ENCODE measurements around the gene IL6ST.
"Not testable (repeated sequence)": the region's sequence is repeated elsewhere in the genome, so short reads cannot be mapped to it uniquely, and the experiment has no call there.

IL6ST gene
- total RNA-seq, result 211 to 231 reads per million in 2 experiments

- peak; percentile 35 for DNase-seq (ENCODE audit: low read depth)
Measured at GRCh38 chr5:55994495-55994997, at the start of gene IL6ST. Gene IL6ST, minus strand, starts transcription at chr5:55994963. Its CDS starts 18,685 bp downstream, at chr5:55976278.

- no peak for DNase-seq (ENCODE audit: low read depth)
Measured at GRCh38 chr5:56039985-56040384, 45.2 kb upstream of the IL6ST start.

GRCh38 chr5:56038206-56038605 is 43.4 kb upstream of the IL6ST start:
- DNase-seq (ENCODE audit: low read depth), result not testable (repeated sequence)

- DNase-seq (ENCODE audit: low read depth), result no peak
Measured at GRCh38 chr5:56037531-56038010, 42.8 kb upstream of the IL6ST start.

GRCh38 chr5:56035394-56035793 is 40.6 kb upstream of the IL6ST start:
- DNase-seq (ENCODE audit: low read depth), result not testable (repeated sequence)

DNA sequence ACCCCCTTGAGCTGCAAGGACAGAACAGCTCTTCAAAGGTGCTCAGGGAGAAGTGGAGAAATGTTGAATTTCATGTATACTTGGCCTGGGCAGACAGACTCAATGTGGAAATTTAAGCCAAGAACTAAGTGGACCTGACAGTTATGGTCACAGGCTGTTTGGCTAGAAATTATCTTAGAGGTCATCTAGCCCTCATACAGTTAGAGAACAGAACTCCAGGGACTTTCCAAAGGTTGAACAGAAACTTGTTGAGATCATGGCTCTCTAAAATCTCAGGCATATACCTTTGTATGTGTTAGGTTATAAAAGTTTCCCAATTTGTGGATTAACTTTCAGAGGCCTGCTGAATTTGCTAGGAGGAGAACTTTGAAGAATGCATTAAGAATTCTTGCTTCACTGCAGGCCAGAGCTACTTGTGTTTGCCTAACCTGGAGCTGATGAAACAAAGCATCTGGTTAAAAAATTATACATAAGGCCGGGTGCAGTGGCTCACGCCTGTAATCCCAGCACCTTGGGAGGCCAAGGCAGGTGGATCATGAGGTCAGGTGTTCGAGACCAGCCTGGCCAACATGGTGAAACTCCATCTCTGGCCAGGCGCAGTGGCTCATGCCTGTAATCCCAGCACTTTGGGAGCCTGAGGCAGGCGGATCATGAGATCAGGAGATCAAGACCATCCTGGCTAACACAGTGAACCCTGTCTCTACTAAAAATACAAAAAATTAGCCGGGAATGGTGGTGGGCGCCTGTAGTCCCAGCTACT is 35.3 kb upstream of the IL6ST start:
- DNase-seq (ENCODE audit: low read depth), result not testable (repeated sequence)

DNA sequence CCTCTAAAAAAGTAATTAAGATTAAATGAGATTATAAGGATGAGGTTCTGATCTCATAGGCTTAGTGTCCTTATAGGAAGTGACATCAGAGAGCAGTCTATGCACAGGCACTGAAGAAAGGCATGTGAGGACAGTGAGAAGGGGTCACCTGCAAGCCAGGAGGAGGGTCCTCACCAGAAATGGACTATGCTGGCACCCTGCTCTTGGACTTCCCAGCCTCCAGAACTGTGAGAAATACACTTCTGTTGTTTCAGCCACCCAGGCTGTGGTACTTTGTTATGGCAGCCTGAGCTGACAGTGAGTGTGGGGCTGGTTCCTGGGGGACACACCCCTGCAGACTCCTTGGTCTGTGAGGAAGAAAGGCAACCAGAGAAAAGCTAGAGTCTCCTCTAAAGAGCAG is 34.7 kb upstream of the IL6ST start:
- DNase-seq (ENCODE audit: low read depth), result no peak

DNA sequence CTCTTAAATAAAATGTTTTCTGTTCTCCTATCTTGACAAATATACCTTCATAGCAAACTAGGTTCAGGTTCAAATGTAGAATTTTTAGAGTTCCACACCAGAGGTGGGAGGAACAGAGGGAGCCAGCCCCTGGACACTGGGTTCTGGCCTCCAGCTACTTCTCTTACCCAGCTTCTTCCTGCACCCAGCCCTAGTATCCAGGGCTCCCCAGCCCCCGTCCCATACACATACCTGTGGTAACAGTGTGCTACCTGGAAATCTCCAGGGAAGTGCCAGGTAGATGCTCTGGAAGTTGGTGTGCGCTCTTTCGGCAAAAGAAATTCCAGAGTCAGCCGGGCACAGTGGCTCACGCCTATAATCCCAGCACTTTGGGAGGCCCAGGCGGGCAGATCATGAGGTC is 33.9 kb upstream of the IL6ST start:
- no peak for DNase-seq (ENCODE audit: low read depth)

- no peak for DNase-seq (ENCODE audit: low read depth)
Measured at GRCh38 chr5:56026863-56027300, 32.1 kb upstream of the IL6ST start.

DNA sequence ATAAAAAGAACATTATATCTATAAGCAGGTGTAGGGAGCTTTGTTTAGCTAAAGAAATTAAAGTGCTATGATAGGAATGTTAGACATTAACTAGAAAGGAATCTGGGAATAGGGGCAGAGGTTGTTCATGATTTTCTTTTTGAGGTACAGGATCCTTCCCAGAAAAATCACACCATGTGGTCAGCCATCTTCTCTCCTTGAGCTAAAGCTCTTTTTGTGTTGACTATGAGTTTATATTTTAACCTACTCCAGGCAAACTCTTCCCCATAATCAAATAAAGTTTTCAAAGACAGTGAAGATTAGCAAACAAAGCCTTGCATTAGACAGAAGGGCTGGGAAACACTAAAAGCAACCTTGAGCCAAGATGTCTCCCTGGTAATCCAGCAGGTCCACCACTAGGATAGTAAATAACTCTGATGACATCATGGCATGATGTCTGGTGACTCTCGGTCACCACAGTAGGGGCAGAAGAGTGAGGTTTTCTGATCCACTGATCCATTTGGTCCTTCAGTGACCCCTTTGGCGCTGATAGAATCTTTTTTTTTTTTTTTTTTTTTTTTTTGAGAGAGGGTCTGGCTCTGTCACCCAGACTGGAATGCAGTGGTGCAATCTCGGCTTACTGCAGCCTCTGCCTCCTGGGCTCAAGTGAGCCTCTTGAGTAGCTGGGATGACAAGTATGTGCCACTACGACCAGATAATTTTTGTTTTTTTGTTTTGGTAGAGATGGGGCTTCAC is 30.6 kb upstream of the IL6ST start:
- no peak for DNase-seq (ENCODE audit: low read depth)

- no peak for DNase-seq (ENCODE audit: low read depth)
Measured at GRCh38 chr5:56024810-56025150, 30.0 kb upstream of the IL6ST start.

GRCh38 chr5:56023296-56023695 is 28.5 kb upstream of the IL6ST start:
- DNase-seq (ENCODE audit: low read depth), result no peak

DNA sequence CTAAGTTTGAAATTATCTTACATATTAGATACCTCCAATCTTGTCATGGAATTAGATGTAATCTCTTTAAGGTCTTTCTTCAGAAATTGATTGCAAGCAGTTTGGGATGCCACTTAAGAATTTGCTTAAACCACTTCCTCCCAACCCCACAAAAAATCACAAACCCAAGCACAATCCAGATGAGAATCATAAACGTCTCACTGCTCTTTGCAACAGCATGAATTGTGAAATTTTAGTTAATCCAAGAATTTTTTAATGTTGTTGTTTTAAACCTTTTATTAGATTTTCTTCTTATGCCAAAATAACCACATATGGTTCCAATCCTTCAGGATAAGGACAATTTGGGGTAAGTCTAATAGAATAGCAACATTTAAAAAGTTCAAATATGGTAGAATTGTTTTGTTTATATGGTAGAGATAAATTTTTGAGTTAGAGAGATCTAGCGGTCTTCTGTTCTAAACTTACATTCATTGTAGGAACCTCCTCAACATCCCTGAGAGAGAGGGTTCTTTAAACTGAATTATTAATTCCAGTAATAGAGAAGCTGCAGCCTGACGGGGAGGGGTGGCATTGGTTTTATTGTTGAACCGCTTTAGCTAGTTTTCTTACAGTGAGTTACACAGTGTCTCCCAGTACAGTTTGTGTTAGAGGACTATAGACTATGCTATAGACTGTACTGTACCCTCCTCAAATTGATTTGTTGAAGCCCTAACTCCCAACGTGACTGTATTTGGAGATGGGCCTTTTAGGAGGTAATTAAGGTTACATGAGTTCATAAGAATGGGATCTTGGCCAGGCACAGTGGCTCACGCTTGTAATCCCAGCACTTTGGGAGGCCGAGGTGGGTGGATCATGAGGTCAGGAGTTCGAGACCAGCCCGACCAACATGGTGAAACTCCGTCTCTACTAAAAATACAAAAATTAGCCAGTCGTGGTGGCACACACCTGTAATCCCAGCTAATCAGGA is 24.8 kb upstream of the IL6ST start:
- no peak for DNase-seq (ENCODE audit: low read depth)

- DNase-seq (ENCODE audit: low read depth), result no peak
Measured at GRCh38 chr5:56018832-56019231, 24.1 kb upstream of the IL6ST start.

DNA sequence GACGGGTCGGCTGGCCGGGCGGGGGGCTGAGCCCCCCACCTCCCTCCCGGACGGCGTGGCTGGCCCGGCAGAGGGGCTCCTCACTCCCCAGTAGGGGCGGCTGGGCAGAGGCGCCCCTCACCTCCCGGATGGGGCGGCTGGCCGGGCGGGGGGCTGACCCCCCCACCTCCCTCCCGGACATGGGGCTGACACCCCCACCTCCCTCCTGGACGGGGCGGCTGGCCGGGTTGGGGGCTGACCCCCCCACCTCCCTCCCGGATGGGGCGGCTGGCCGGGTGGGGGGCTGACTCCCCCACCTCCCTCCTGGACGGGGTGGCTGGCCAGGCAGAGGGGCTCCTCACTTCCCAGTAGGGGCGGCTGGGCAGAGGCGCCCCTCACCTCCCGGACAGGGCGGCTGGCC is 19.9 kb upstream of the IL6ST start:
- DNase-seq (ENCODE audit: low read depth), result not testable (repeated sequence)

GRCh38 chr5:56013939-56014338 is 19.2 kb upstream of the IL6ST start:
- not testable (repeated sequence) for DNase-seq (ENCODE audit: low read depth)

DNA sequence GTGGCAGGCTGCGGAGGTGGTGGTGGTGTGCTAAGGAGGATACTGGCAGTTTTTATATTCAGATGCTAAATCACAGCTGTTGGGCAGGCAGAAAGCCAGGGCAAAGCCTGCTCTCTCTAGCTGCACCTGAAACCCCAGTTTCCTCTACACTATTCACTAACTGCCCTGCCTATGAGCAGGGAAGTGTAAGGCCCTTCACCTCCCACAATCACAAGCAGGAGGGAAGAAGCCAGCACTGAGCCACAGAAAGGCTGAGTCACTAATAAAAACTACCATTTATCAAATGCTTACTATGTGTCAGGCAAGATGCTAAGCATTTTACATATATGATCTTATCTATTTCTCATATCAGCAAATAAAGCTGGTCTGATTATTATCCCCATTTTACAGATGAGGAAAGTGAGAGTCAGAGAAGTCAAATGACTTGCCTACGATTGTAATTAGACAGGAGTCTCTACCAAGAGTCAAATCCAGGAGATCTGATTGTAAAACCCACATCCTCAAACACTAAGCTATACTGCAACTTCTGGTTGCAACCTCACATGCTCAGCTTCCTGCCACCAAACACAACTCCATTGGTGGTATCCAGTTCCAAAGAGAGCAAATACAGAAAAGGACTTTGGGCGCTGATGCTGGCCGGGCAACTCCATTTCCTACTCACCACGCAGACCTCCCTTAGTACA is 17.7 kb upstream of the IL6ST start:
- peak; percentile 12 for DNase-seq (ENCODE audit: low read depth)

DNA sequence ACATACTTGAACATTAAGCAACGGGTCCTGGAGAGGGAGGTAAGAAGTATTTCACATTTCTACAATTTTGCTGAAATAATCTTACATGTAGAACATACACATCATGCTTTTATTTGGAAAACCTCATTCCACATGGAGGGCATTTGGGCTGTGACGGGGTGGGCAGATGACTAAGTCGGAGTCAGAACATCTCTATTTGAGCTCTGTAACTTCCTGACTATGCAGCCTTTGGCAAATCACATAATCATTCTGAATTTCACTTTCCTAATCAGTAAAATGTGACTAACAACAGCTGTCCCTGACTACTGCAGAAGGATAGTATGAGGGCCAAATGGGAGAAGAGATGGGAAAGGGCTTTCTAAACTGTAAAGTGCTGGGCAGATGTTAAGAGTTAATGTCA is 17.1 kb upstream of the IL6ST start:
- no peak for DNase-seq (ENCODE audit: low read depth)

DNA sequence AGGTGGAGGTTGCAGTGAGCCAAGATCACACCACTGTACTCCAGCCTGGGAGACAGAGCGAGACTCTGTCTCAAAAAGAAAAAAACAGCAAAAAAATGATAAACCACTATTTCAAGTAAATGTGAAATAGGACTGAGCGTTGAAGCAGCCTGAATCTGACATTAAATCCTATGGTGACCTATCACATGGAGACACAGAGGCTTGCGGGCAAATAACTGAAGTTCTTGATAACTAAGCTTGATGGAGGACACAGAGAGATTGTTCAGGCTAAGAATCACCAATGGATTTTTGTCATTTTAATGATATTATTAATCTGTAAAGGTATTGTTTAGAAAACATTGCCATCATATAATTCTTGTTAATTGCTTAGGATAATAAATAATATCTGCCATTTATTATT is 15.7 kb upstream of the IL6ST start:
- DNase-seq (ENCODE audit: low read depth), result no peak

GRCh38 chr5:56006600-56006999 is 11.8 kb upstream of the IL6ST start:
- no peak for DNase-seq (ENCODE audit: low read depth)

GRCh38 chr5:56006094-56006493 is 11.3 kb upstream of the IL6ST start:
- no peak for DNase-seq (ENCODE audit: low read depth)
